ENCODE measurements around the gene TMEM120A. TPM values are rescaled to one million over a fixed set of nuclear protein-coding genes. Genes with fewer than 3 reads are reported as not detected.

The TMEM120A gene
- total and polyA plus RNA-seq, 10 of the 15 experiments (the other 5 are each of a cell fraction or from before 2014, with no cell fraction given): 0.43 to 86.6 (median 18.5) TPM

DNA sequence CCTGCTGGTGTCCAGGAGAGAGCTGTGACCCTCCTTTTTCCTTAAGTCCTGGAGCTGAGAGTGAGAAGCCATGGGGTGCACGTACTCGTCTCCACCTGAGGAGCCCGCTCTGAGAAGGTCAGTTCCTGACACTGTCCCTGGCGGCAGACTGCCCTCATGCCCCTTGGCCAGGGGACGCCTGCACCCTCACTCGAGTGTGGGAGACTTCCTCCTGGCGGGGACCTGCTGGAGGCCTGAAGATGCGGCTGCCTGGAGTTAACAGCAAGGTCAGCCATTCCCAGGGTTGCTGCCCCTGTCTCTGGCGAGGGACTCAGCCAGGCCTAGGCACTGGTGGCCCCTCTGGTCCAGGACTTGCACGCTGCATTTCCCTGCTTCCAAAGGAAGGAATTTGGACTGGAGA is 26.4 kb downstream of the TMEM120A start:
- 88% methylated on average over 10 of the region's 10 CpGs for WGBS (ENCODE audit: insufficient coverage, insufficient replicate concordance, low lambda C conversion rate, missing lambda C conversion rate)
- H3K79me2 ChIP-seq (ENCODE audit: control insufficient read depth, insufficient read depth, low read length): no peaks in the 10 kb centered on the region
- in situ Hi-C loops (cut with MboI) (no loop called here), intact Hi-C loops (cut with micrococcal nuclease; ENCODE audit: unreplicated experiment) (no loop called here)
- no peak overlapping the region for H3K4me3 ChIP-seq
- no peaks in the 10 kb centered on the region for H3K27me3 ChIP-seq (replicated peaks in 1 of 2; ENCODE audit: control insufficient read depth in 2 of 2, insufficient read depth in 2 of 2, low read length in 1 of 2)
- no peak overlapping the region for H3K9ac ChIP-seq (ENCODE audit: control insufficient read depth, insufficient read depth, low read length)
- no peaks in the 10 kb centered on the region for H3K4me1 ChIP-seq (ENCODE audit: control insufficient read depth, insufficient read depth, low read length)
- no peak overlapping the region for H3K27ac ChIP-seq (ENCODE audit: control insufficient read depth, insufficient read depth)
- DNase-seq (ENCODE audit: low read depth, low spot score): no peak
- ChIA-PET SMC1A (ENCODE audit: uncharacterized antibody, unreplicated experiment) (no interaction called here), CTCF (no interaction called here), RAD21 (ENCODE audit: unreplicated experiment) (no interaction called here), POLR2A (no interaction called here)
- H3K36me3 ChIP-seq (ENCODE audit: control insufficient read depth in 2 of 2, insufficient read depth in 2 of 2, low read length in 1 of 2): peaks cover 0 to 2% of the 10 kb centered on the region in 2 experiments; a peak in 3 of 4 replicates
- no TSS peak for BruUV-seq (replicated peaks)
- FAIRE-seq: no peak
- ATAC-seq: no peak
- no peaks in the 10 kb centered on the region for H3K9me3 ChIP-seq (replicated peaks; ENCODE audit: control insufficient read depth, insufficient read depth, low read length)
- no peak overlapping the region for H3K4me2 ChIP-seq (ENCODE audit: control insufficient read depth, insufficient read depth)
- no peak overlapping the region for H2AFZ ChIP-seq (ENCODE audit: control insufficient read depth, low read depth, low read length)
- H4K20me1 ChIP-seq (ENCODE audit: control insufficient read depth, insufficient read depth): no peaks in the 10 kb centered on the region
- TF ChIP-seq, protein P1, sequence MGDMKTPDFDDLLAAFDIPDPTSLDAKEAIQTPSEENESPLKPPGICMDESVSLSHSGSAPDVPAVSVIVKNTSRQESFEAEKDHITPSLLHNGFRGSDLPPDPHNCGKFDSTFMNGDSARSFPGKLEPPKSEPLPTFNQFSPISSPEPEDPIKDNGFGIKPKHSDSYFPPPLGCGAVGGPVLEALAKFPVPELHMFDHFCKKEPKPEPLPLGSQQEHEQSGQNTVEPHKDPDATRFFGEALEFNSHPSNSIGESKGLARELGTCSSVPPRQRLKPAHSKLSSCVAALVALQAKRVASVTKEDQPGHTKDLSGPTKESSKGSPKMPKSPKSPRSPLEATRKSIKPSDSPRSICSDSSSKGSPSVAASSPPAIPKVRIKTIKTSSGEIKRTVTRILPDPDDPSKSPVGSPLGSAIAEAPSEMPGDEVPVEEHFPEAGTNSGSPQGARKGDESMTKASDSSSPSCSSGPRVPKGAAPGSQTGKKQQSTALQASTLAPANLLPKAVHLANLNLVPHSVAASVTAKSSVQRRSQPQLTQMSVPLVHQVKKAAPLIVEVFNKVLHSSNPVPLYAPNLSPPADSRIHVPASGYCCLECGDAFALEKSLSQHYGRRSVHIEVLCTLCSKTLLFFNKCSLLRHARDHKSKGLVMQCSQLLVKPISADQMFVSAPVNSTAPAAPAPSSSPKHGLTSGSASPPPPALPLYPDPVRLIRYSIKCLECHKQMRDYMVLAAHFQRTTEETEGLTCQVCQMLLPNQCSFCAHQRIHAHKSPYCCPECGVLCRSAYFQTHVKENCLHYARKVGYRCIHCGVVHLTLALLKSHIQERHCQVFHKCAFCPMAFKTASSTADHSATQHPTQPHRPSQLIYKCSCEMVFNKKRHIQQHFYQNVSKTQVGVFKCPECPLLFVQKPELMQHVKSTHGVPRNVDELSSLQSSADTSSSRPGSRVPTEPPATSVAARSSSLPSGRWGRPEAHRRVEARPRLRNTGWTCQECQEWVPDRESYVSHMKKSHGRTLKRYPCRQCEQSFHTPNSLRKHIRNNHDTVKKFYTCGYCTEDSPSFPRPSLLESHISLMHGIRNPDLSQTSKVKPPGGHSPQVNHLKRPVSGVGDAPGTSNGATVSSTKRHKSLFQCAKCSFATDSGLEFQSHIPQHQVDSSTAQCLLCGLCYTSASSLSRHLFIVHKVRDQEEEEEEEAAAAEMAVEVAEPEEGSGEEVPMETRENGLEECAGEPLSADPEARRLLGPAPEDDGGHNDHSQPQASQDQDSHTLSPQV (IDR thresholded peaks at IDR 0.05): no peak
- TF ChIP-seq SPI1 (IDR thresholded peaks at IDR 0.05; ENCODE audit: borderline replicate concordance, insufficient read depth, low read depth, low read length) (no peak), ATF7 (IDR thresholded peaks at IDR 0.05; ENCODE audit: low read depth) (no peak), SREBF1 (IDR thresholded peaks at IDR 0.05; ENCODE audit: low read length) (no peak), IRF4 (IDR thresholded peaks at IDR 0.05; ENCODE audit: low read depth, low read length) (no peak), RUNX3 (IDR thresholded peaks at IDR 0.05; ENCODE audit: low read length) (no peak), TCF12 (IDR thresholded peaks at IDR 0.05; ENCODE audit: low read depth, low read length) (no peak), ZNF274 (IDR thresholded peaks at IDR 0.05; ENCODE audit: insufficient read depth, insufficient read length) (no peak), ZNF384 (IDR thresholded peaks at IDR 0.05; ENCODE audit: borderline replicate concordance, low read depth, low read length) (no peak), BRCA1 (IDR thresholded peaks at IDR 0.05; ENCODE audit: low read depth, low read length) (no peak), SRF (IDR thresholded peaks at IDR 0.05; ENCODE audit: low read depth in 2 of 2, low read length in 2 of 2) (no peak), ZNF622 (IDR thresholded peaks at IDR 0.05) (no peak), TCF7 (IDR thresholded peaks at IDR 0.05; ENCODE audit: borderline replicate concordance) (no peak), ZNF207 (IDR thresholded peaks at IDR 0.05; ENCODE audit: borderline replicate concordance) (no peak), PAX8 (IDR thresholded peaks at IDR 0.05) (no peak)
- TF ChIP-seq, protein P2, sequence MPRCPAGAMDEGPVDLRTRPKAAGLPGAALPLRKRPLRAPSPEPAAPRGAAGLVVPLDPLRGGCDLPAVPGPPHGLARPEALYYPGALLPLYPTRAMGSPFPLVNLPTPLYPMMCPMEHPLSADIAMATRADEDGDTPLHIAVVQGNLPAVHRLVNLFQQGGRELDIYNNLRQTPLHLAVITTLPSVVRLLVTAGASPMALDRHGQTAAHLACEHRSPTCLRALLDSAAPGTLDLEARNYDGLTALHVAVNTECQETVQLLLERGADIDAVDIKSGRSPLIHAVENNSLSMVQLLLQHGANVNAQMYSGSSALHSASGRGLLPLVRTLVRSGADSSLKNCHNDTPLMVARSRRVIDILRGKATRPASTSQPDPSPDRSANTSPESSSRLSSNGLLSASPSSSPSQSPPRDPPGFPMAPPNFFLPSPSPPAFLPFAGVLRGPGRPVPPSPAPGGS (IDR thresholded peaks at IDR 0.05; ENCODE audit: borderline replicate concordance, insufficient read depth, low read depth, low read length, poor library complexity, severe bottlenecking): no peak
- TF ChIP-seq, protein P3, sequence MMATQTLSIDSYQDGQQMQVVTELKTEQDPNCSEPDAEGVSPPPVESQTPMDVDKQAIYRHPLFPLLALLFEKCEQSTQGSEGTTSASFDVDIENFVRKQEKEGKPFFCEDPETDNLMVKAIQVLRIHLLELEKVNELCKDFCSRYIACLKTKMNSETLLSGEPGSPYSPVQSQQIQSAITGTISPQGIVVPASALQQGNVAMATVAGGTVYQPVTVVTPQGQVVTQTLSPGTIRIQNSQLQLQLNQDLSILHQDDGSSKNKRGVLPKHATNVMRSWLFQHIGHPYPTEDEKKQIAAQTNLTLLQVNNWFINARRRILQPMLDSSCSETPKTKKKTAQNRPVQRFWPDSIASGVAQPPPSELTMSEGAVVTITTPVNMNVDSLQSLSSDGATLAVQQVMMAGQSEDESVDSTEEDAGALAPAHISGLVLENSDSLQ (IDR thresholded peaks at IDR 0.05): no peak
- TF ChIP-seq, protein P4, sequence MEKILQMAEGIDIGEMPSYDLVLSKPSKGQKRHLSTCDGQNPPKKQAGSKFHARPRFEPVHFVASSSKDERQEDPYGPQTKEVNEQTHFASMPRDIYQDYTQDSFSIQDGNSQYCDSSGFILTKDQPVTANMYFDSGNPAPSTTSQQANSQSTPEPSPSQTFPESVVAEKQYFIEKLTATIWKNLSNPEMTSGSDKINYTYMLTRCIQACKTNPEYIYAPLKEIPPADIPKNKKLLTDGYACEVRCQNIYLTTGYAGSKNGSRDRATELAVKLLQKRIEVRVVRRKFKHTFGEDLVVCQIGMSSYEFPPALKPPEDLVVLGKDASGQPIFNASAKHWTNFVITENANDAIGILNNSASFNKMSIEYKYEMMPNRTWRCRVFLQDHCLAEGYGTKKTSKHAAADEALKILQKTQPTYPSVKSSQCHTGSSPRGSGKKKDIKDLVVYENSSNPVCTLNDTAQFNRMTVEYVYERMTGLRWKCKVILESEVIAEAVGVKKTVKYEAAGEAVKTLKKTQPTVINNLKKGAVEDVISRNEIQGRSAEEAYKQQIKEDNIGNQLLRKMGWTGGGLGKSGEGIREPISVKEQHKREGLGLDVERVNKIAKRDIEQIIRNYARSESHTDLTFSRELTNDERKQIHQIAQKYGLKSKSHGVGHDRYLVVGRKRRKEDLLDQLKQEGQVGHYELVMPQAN (conservative IDR thresholded peaks at IDR 0.05): no peak

Data from GM12878 (cell line).